Astrocyte (in vitro differentiated cells and primary cell): ENCODE measurements around the gene TMEM256. TPM values are rescaled to one million over a fixed set of nuclear protein-coding genes. Genes with fewer than 3 reads are reported as not detected.

Source experiments
- DNase-seq: peaks from one replicate; pipeline ENCODE4 v3.0.0-alpha.2; 2010; ENCODE audit warnings: low read depth
- FAIRE-seq: peaks from 2 replicates; lab custom pipeline; 2011; peaks lifted over from hg19 to GRCh38; lab: Jason Lieb, UNC
- H2AFZ ChIP-seq: 2 replicates; pipeline ENCODE4 v1.6.0; 2012; ENCODE audit warnings: low read depth, low read length, inconsistent platforms
- H3K27ac ChIP-seq: 2 replicates; pipeline ENCODE4 v1.5.1; 2011; ENCODE audit warnings: low read depth, low read length, inconsistent platforms
- H3K27me3 ChIP-seq: 2 replicates; pipeline ENCODE4 v1.6.0; 2011; ENCODE audit warnings: low read length, inconsistent platforms; ENCODE audit not compliant: insufficient read depth
- H3K36me3 ChIP-seq: 2 replicates; pipeline ENCODE4 v1.5.1; 2011; ENCODE audit warnings: low read length, inconsistent platforms; ENCODE audit not compliant: insufficient read depth
- H3K4me1 ChIP-seq: 2 replicates; pipeline ENCODE4 v1.5.1; 2011; ENCODE audit warnings: low read length, inconsistent platforms; ENCODE audit not compliant: insufficient read depth
- H3K4me2 ChIP-seq: 2 replicates; pipeline ENCODE4 v1.6.0; 2012; ENCODE audit warnings: low read length, inconsistent platforms
- H3K4me3 ChIP-seq: 2 replicates; pipeline ENCODE4 v1.5.1; 2011; ENCODE audit warnings: low read depth, mild to moderate bottlenecking, low read length, inconsistent platforms; ENCODE audit not compliant: insufficient read depth
- H3K79me2 ChIP-seq: 2 replicates; pipeline ENCODE4 v1.6.0; 2012; ENCODE audit warnings: mild to moderate bottlenecking, low read length, inconsistent platforms; ENCODE audit not compliant: insufficient read depth
- H3K9ac ChIP-seq: 2 replicates; pipeline ENCODE4 v1.6.0; 2012; ENCODE audit warnings: mild to moderate bottlenecking, low read length, inconsistent platforms
- H3K9me3 ChIP-seq: 2 replicates; pipeline ENCODE4 v1.5.1; 2012; ENCODE audit warnings: low read depth, mild to moderate bottlenecking, low read length, inconsistent platforms; ENCODE audit not compliant: insufficient read depth
- H4K20me1 ChIP-seq: 2 replicates; pipeline ENCODE4 v1.6.0; 2012; ENCODE audit warnings: low read length, inconsistent platforms; ENCODE audit not compliant: insufficient read depth
- H3K27ac Mint-ChIP-seq: one replicate; pipeline ENCODE4 v1.8.0; 2021; ENCODE audit warnings: mild to moderate bottlenecking, mixed read lengths; ENCODE audit not compliant: unreplicated experiment
- H3K27me3 Mint-ChIP-seq: one replicate; pipeline ENCODE4 v1.8.0; 2021; ENCODE audit warnings: low read depth, mixed read lengths; ENCODE audit not compliant: unreplicated experiment
- H3K36me3 Mint-ChIP-seq: one replicate; pipeline ENCODE4 v1.8.0; 2021; ENCODE audit warnings: low read depth, mixed read lengths; ENCODE audit not compliant: unreplicated experiment
- H3K4me1 Mint-ChIP-seq: one replicate; pipeline ENCODE4 v1.8.0; 2021; ENCODE audit warnings: low read depth, mixed read lengths; ENCODE audit not compliant: unreplicated experiment
- H3K4me3 Mint-ChIP-seq: one replicate; pipeline ENCODE4 v1.8.0; 2021; ENCODE audit warnings: mild to moderate bottlenecking, moderate library complexity, mixed read lengths; ENCODE audit not compliant: unreplicated experiment
- H3K9me3 Mint-ChIP-seq: one replicate; pipeline ENCODE4 v1.8.0; 2021; ENCODE audit warnings: mild to moderate bottlenecking, mixed read lengths; ENCODE audit not compliant: unreplicated experiment
- EZH2 ChIP-seq: IDR thresholded peaks from 2 replicates; pipeline ENCODE4 v1.6.1; 2012; ENCODE audit warnings: mild to moderate bottlenecking, low read length, inconsistent platforms; ENCODE audit not compliant: insufficient read depth
- total RNA-seq: library from RNA; stranded (reverse); gene quantifications from 2 replicates; pipeline ENCODE4 v1.2.1, GENCODE V29; 2021
- TF ChIP-seq, protein P1 (sequence below): IDR thresholded peaks from 2 replicates; pipeline ENCODE4 v1.5.1; 2011; ENCODE audit warnings: low read depth, mild to moderate bottlenecking, inconsistent platforms, low read length, moderate library complexity; ENCODE audit not compliant: insufficient read depth

TMEM256 gene
- total RNA-seq, 1 donor from 2014 or later, result 45.7 TPM

DNA sequence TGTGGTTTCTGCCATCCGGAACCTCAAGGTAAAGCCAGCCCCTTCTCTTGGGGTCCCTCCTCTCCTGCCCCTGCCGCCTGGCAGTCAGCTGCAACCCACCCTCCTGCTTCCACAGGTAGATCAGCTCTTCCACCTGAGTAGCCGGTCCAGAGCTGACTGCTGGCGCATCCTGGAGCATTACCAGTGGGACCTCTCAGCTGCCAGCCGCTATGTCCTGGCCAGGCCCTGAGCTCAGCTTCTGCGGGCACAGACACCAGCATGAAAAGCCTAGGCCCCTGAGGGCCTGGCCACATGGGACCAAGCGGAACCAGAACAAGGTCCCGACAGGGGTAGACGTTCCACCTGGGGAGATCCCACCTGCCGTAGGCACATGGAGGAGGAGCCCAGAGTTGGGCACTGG is 15.0 kb downstream of the TMEM256 start:
- Histone ChIP-seq H3K9ac (no peak overlapping the region), H3K4me2 (no peak overlapping the region), H4K20me1 (peaks cover 41% of the 10 kb centered on the region), H3K27ac (no peak overlapping the region), H3K27me3 (peaks cover 3% of the 10 kb centered on the region), H3K4me3 (no peak overlapping the region), H3K79me2 (peaks cover 19% of the 10 kb centered on the region), H3K4me1 (peaks cover 13% of the 10 kb centered on the region), H3K9me3 (no peaks in the 10 kb centered on the region), H2AFZ (no peak overlapping the region), H3K36me3 (peaks cover 25% of the 10 kb centered on the region)
- Mint-ChIP-seq H3K27me3 (no peaks in the 10 kb centered on the region), H3K27ac (no peak overlapping the region), H3K9me3 (peaks cover 2% of the 10 kb centered on the region), H3K36me3 (peaks cover 23% of the 10 kb centered on the region), H3K4me3 (no peak overlapping the region), H3K4me1 (peaks cover 4% of the 10 kb centered on the region)
- no peak for FAIRE-seq
- DNase-seq, result no peak
- TF ChIP-seq EZH2, result no peak
- TF ChIP-seq, protein P1, sequence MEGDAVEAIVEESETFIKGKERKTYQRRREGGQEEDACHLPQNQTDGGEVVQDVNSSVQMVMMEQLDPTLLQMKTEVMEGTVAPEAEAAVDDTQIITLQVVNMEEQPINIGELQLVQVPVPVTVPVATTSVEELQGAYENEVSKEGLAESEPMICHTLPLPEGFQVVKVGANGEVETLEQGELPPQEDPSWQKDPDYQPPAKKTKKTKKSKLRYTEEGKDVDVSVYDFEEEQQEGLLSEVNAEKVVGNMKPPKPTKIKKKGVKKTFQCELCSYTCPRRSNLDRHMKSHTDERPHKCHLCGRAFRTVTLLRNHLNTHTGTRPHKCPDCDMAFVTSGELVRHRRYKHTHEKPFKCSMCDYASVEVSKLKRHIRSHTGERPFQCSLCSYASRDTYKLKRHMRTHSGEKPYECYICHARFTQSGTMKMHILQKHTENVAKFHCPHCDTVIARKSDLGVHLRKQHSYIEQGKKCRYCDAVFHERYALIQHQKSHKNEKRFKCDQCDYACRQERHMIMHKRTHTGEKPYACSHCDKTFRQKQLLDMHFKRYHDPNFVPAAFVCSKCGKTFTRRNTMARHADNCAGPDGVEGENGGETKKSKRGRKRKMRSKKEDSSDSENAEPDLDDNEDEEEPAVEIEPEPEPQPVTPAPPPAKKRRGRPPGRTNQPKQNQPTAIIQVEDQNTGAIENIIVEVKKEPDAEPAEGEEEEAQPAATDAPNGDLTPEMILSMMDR, result no peak

DNA sequence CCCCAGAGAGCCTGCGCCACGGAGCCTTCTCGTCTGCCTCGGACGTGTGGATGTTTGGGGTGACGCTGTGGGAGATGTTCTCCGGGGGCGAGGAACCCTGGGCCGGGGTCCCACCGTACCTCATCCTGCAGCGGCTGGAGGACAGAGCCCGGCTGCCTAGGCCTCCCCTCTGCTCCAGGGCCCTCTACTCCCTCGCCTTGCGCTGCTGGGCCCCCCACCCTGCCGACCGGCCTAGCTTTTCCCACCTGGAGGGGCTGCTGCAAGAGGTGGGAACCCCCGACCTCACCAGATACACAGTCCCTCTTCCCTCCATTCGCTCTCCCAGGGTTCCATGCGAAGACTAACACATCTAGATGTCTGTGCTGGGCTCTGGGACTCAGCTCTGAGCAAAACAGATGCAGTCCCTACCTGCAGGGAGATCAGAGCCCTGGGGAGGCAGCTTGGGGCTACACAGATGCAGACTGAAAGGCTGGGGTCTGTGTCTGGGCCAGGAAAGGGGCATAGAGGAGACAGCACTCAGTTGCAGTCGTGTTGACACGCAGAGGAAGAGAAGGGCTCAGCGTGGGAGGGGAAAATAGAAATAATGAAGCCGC is 19.3 kb downstream of the TMEM256 start:
- TF ChIP-seq, protein P1, result no peak
- no peak for TF ChIP-seq EZH2
- H2AFZ ChIP-seq, result peak overlapping the region; percentile 69
- H3K9me3 ChIP-seq, result peaks cover 2% of the 10 kb centered on the region
- peak overlapping the region; percentile 50 for H3K9ac ChIP-seq
- H3K79me2 ChIP-seq, result no peaks in the 10 kb centered on the region
- peaks cover 24% of the 10 kb centered on the region for H3K27me3 Mint-ChIP-seq
- no peak overlapping the region for H3K27ac Mint-ChIP-seq
- H3K4me1 ChIP-seq, result peaks cover 19% of the 10 kb centered on the region
- H3K4me1 Mint-ChIP-seq, result no peaks in the 10 kb centered on the region
- H3K36me3 Mint-ChIP-seq, result peaks cover 9% of the 10 kb centered on the region
- H3K4me3 Mint-ChIP-seq, result no peak overlapping the region
- H3K4me3 ChIP-seq, result peak overlapping the region; percentile 57
- FAIRE-seq (no peak), DNase-seq (no peak)
- H4K20me1 ChIP-seq, result peaks cover 15% of the 10 kb centered on the region
- H3K27ac ChIP-seq, result no peak overlapping the region
- peaks cover 39% of the 10 kb centered on the region for H3K27me3 ChIP-seq
- H3K36me3 ChIP-seq, result peaks cover 8% of the 10 kb centered on the region
- H3K9me3 Mint-ChIP-seq, result peaks cover 7% of the 10 kb centered on the region
- peak overlapping the region; percentile 93 for H3K4me2 ChIP-seq

DNA sequence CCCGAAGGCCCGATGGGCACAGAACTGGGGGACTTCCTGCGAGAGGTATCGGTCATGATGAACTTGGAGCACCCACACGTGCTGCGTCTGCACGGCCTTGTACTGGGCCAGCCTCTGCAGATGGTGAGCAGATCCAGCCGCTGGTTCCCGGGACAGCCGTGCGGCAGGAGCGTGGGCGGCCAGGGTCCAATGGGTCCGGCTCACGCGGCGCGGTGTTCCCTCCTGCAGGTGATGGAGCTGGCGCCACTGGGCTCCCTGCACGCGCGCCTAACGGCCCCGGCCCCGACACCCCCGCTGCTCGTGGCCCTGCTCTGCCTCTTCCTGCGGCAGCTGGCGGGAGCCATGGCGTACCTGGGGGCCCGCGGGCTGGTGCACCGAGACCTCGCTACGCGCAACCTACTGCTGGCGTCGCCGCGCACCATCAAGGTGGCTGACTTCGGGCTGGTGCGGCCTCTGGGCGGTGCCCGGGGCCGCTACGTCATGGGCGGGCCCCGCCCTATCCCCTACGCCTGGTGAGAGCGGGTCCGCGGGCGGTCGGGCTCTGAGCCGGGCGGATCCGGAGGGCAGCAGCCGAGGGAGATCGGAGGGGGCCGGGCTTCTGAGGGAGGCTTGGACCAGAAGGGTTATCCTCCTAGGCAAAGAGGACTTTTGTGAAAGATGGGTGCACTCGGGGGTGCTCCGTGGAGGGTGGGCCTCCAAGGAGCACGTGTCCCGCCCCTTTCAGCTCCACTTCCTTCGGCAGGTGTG is 20.0 kb downstream of the TMEM256 start:
- Histone ChIP-seq H3K4me3 (peak overlapping the region; percentile 57), H3K9me3 (peaks cover 6% of the 10 kb centered on the region), H3K4me2 (peak overlapping the region; percentile 93), H3K27me3 (peaks cover 40% of the 10 kb centered on the region), H3K27ac (no peak overlapping the region), H4K20me1 (peaks cover 14% of the 10 kb centered on the region), H2AFZ (peak overlapping the region; percentile 69), H3K9ac (peak overlapping the region; percentile 50), H3K79me2 (no peaks in the 10 kb centered on the region), H3K36me3 (peaks cover 5% of the 10 kb centered on the region), H3K4me1 (peaks cover 19% of the 10 kb centered on the region)
- H3K4me1 Mint-ChIP-seq, result no peaks in the 10 kb centered on the region
- H3K9me3 Mint-ChIP-seq, result peaks cover 13% of the 10 kb centered on the region
- peak; percentile 18 for DNase-seq
- H3K36me3 Mint-ChIP-seq, result peaks cover 9% of the 10 kb centered on the region
- no peak overlapping the region for H3K4me3 Mint-ChIP-seq
- no peak overlapping the region for H3K27ac Mint-ChIP-seq
- H3K27me3 Mint-ChIP-seq, result peaks cover 29% of the 10 kb centered on the region
- TF ChIP-seq, protein P1, result no peak
- peak; percentile 78 for TF ChIP-seq EZH2
- no peak for FAIRE-seq
